ENCODE data around the gene ZBTB18. TPM values are rescaled to one million over a fixed set of nuclear protein-coding genes. Genes with fewer than 3 reads are reported as not detected.

ZBTB18 gene
- total and polyA plus RNA-seq, 2 experiments from 2014 or later: 1.2 to 10.9 TPM

DNA sequence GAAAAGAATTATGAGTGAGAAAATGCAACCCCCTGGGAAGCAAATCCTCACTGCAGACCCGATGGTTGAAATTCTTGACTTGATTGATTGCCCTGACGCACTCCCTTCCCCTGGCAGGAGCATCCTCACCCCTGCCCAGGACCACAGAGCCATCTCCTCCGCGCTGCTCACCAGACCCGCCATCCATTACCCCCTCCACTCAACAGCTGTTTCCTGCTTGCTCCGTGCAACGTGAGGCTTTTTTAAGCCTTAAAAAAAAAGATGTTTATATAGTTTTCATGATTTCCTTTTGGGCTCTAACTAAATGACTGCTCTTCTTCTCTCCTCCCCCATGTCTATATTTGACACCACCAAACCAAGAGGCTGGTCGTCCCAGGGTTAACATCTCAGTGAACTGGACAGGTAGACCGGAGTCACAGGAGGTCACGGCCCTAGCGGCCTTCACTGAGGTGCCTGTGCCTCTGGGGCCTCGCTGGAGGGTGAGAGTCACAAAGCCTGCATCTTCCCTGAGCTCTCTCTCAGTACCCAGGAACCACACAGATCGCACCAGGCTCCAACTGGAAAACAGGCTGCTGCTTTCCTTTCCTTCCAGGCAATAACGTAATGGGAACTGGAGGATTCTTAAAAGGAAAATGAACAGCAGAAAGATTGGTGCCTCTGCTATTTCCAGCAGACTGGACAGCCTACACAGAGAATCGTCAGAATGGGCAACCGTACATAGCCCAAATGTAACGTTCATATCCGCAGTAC lies 49.8 kb downstream of the ZBTB18 start:
- H3K27ac ChIP-seq: no peak overlapping the region
- no peaks in the 10 kb centered on the region for H3K36me3 ChIP-seq (replicated peaks; ENCODE audit: insufficient read depth, low read depth)
- no peak overlapping the region for H2AFZ ChIP-seq
- no peak overlapping the region for H3K4me2 ChIP-seq
- H3K79me2 ChIP-seq: no peaks in the 10 kb centered on the region
- no peak for DNase-seq (ENCODE audit: low spot score)
- no peaks in the 10 kb centered on the region for H3K27me3 ChIP-seq
- H3K4me3 ChIP-seq: no peak overlapping the region
- no peaks in the 10 kb centered on the region for H3K9me3 ChIP-seq (ENCODE audit: low read depth)
- TF ChIP-seq EZH2 (IDR thresholded peaks at IDR 0.05; ENCODE audit: borderline replicate concordance): no peak
- TF ChIP-seq, protein P1, sequence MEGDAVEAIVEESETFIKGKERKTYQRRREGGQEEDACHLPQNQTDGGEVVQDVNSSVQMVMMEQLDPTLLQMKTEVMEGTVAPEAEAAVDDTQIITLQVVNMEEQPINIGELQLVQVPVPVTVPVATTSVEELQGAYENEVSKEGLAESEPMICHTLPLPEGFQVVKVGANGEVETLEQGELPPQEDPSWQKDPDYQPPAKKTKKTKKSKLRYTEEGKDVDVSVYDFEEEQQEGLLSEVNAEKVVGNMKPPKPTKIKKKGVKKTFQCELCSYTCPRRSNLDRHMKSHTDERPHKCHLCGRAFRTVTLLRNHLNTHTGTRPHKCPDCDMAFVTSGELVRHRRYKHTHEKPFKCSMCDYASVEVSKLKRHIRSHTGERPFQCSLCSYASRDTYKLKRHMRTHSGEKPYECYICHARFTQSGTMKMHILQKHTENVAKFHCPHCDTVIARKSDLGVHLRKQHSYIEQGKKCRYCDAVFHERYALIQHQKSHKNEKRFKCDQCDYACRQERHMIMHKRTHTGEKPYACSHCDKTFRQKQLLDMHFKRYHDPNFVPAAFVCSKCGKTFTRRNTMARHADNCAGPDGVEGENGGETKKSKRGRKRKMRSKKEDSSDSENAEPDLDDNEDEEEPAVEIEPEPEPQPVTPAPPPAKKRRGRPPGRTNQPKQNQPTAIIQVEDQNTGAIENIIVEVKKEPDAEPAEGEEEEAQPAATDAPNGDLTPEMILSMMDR (IDR thresholded peaks at IDR 0.05; ENCODE audit: poor library complexity): no peak
- no peak for TF ChIP-seq EZH2phosphoT487 (IDR thresholded peaks at IDR 0.05; ENCODE audit: low read depth, severe bottlenecking, unreplicated experiment)
- H4K20me1 ChIP-seq (ENCODE audit: insufficient read depth, poor library complexity, severe bottlenecking): no peaks in the 10 kb centered on the region
- peaks cover 13% of the 10 kb centered on the region for H3K4me1 ChIP-seq (ENCODE audit: insufficient read depth)
- 59% methylated on average over 18 of the region's 18 CpGs for WGBS (ENCODE audit: low lambda C conversion rate, missing lambda C conversion rate)
- no peaks in the 10 kb centered on the region for H3K9me2 ChIP-seq (replicated peaks; ENCODE audit: insufficient read depth)

DNA sequence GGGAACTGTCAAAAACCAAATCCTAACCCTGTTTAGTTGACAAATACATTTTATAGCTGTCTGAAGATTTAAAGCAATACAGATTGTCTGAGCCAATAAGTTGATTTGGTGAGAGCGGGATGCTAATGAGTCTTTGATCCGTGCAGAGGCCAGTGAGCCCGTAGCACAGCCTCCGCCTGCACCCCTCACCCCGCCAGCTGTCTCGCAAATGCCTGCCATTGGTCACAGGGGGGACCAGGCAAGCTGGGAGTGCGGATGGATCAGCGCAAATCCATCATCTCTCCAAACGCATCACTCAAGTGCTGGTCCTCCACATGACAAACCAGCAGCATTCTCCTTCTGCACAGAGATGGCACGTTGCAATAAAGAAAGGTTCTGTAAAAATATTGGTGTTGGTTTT lies 51.0 kb downstream of the ZBTB18 start:
- no peaks in the 10 kb centered on the region for H3K9me3 ChIP-seq (ENCODE audit: low read depth)
- no peaks in the 10 kb centered on the region for H3K36me3 ChIP-seq (replicated peaks; ENCODE audit: insufficient read depth, low read depth)
- peaks cover 13% of the 10 kb centered on the region for H3K4me1 ChIP-seq (ENCODE audit: insufficient read depth)
- H3K27me3 ChIP-seq: no peaks in the 10 kb centered on the region
- H2AFZ ChIP-seq: no peak overlapping the region
- no peaks in the 10 kb centered on the region for H4K20me1 ChIP-seq (ENCODE audit: insufficient read depth, poor library complexity, severe bottlenecking)
- no peak overlapping the region for H3K4me3 ChIP-seq
- no peaks in the 10 kb centered on the region for H3K79me2 ChIP-seq
- H3K27ac ChIP-seq: no peak overlapping the region
- 84% methylated on average over 10 of the region's 10 CpGs for WGBS (ENCODE audit: low lambda C conversion rate, missing lambda C conversion rate)
- TF ChIP-seq, protein P1 (IDR thresholded peaks at IDR 0.05; ENCODE audit: poor library complexity): no peak
- TF ChIP-seq EZH2 (IDR thresholded peaks at IDR 0.05; ENCODE audit: borderline replicate concordance) (no peak), EZH2phosphoT487 (IDR thresholded peaks at IDR 0.05; ENCODE audit: low read depth, severe bottlenecking, unreplicated experiment) (no peak)
- no peak overlapping the region for H3K4me2 ChIP-seq
- no peaks in the 10 kb centered on the region for H3K9me2 ChIP-seq (replicated peaks; ENCODE audit: insufficient read depth)
- no peak for DNase-seq (ENCODE audit: low spot score)

DNA sequence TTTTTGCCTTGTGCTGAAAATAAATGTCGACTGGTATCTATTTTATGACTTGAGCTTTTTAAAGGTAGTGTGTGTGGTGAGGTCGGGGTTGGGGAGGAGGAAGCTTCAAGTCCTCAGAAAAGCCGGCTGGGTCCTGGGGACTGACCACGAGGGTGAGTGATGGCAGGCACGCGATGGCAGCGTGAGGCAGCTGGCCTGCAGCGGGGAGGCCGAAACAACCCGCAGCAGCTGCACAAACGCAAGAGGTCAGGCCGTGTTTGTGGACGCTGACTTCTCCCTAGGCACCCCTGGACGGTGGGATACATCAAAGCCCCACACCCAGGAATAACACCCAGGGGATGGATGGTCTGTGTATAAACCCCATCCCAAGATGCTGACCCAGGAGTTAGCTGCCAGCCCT lies 51.4 kb downstream of the ZBTB18 start:
- 89% methylated on average over 14 of the region's 14 CpGs for WGBS (ENCODE audit: low lambda C conversion rate, missing lambda C conversion rate)
- H3K4me3 ChIP-seq: no peak overlapping the region
- DNase-seq (ENCODE audit: low spot score): no peak
- no peaks in the 10 kb centered on the region for H3K9me2 ChIP-seq (replicated peaks; ENCODE audit: insufficient read depth)
- no peak overlapping the region for H3K4me2 ChIP-seq
- no peak overlapping the region for H2AFZ ChIP-seq
- TF ChIP-seq EZH2 (IDR thresholded peaks at IDR 0.05; ENCODE audit: borderline replicate concordance) (no peak), EZH2phosphoT487 (IDR thresholded peaks at IDR 0.05; ENCODE audit: low read depth, severe bottlenecking, unreplicated experiment) (no peak)
- TF ChIP-seq, protein P1 (IDR thresholded peaks at IDR 0.05; ENCODE audit: poor library complexity): no peak
- no peaks in the 10 kb centered on the region for H3K9me3 ChIP-seq (ENCODE audit: low read depth)
- H3K27ac ChIP-seq: no peak overlapping the region
- H4K20me1 ChIP-seq (ENCODE audit: insufficient read depth, poor library complexity, severe bottlenecking): no peaks in the 10 kb centered on the region
- H3K79me2 ChIP-seq: no peaks in the 10 kb centered on the region
- H3K4me1 ChIP-seq (ENCODE audit: insufficient read depth): peaks cover 13% of the 10 kb centered on the region
- H3K27me3 ChIP-seq: no peaks in the 10 kb centered on the region
- no peaks in the 10 kb centered on the region for H3K36me3 ChIP-seq (replicated peaks; ENCODE audit: insufficient read depth, low read depth)

Measured in hepatocyte (in vitro differentiated cells).